ENCODE results near the gene IPMK. TPM values are rescaled to one million over a fixed set of nuclear protein-coding genes. Genes with fewer than 3 reads are reported as not detected.
"Not testable (repeated sequence)": the region's sequence is repeated elsewhere in the genome, so short reads cannot be mapped to it uniquely, and the experiment has no call there.

IPMK gene
- total RNA-seq, 1 donor from 2014 or later: 5.5 TPM

DNA sequence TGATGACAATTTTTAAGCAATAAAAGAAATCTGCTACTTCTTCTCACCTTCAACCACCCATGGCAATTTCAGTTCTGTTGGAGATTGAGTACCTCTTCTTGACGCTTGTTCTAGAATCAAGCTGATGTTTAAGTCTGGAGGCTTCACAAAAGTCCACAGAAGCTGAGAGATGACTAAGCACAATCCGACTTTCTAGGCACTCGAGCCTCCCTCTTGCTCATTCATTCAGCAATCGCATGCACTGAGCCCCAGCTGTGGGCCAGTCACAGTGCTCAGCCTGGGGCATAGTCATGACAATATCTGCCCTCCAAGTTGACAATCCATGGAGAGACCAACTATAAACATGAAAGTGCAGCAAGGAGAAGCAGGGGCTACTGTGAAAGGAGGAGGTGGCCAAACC is 103.2 kb downstream of the IPMK start:
- TF ChIP-seq, protein P1, sequence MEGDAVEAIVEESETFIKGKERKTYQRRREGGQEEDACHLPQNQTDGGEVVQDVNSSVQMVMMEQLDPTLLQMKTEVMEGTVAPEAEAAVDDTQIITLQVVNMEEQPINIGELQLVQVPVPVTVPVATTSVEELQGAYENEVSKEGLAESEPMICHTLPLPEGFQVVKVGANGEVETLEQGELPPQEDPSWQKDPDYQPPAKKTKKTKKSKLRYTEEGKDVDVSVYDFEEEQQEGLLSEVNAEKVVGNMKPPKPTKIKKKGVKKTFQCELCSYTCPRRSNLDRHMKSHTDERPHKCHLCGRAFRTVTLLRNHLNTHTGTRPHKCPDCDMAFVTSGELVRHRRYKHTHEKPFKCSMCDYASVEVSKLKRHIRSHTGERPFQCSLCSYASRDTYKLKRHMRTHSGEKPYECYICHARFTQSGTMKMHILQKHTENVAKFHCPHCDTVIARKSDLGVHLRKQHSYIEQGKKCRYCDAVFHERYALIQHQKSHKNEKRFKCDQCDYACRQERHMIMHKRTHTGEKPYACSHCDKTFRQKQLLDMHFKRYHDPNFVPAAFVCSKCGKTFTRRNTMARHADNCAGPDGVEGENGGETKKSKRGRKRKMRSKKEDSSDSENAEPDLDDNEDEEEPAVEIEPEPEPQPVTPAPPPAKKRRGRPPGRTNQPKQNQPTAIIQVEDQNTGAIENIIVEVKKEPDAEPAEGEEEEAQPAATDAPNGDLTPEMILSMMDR (IDR thresholded peaks at IDR 0.05; ENCODE audit: unreplicated experiment): no peak
- H3K4me1 Mint-ChIP-seq (ENCODE audit: unreplicated experiment): peaks cover 17% of the 10 kb centered on the region
- no peak overlapping the region for H3K27ac Mint-ChIP-seq (ENCODE audit: unreplicated experiment)
- H3K27me3 Mint-ChIP-seq (ENCODE audit: unreplicated experiment): peaks cover 1% of the 10 kb centered on the region
- H3K4me3 Mint-ChIP-seq (ENCODE audit: unreplicated experiment): no peak overlapping the region
- no peaks in the 10 kb centered on the region for H3K9me3 Mint-ChIP-seq (ENCODE audit: unreplicated experiment)
- no peak for DNase-seq (ENCODE audit: low spot score)
- H3K36me3 Mint-ChIP-seq (ENCODE audit: low read depth, unreplicated experiment): no peaks in the 10 kb centered on the region

DNA sequence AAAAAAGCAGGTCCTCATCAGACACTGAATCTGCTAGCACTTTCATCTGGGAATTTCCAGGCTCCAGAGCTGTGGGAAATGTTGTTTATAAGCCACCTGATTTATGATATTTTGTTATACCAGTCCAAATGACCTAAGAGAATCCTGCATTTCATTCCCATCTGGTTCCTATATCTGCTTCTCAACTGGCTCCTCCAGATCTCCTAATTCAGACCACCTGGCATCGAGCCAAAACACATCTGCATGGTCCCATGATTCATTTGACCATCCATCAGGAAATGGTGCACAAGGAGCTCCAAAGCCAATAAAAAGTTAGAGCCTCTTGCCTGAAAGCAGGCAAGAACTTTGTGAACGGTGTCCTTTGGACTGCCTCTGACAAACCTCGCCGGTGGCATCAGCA is 108.9 kb downstream of the IPMK start:
- TF ChIP-seq, protein P1 (IDR thresholded peaks at IDR 0.05; ENCODE audit: unreplicated experiment): no peak
- DNase-seq (ENCODE audit: low spot score): no peak
- no peaks in the 10 kb centered on the region for H3K36me3 Mint-ChIP-seq (ENCODE audit: low read depth, unreplicated experiment)

DNA sequence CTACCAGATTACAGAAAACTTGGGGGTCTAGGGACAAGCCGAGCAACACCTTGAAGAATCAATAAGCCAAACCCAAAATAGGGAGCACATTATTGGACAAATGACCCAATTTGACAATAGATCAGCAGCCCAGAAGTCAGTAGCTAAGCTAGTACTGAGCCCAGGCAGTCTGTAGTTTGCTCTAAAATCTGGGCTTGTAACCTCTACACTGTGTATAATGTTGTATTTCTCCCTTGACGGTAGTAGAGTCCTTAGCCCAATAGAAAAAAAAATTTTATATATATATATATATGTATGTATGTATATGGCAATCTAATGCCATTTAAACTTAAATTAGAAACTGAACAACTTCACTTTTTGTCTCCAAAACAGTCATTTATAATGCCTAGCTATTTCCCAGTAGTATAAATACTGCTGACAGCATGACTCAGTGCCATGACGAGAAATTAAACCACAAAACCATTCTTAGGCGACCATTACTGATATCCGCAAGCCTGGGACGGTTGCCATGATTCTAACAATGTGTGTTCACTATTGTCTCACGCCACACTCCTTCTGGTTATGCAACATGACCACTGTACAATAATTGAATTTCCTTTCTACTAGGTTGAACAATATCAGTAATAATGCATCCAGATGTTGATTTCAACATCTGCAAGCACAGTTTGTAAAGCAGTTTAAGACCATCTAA is 110.5 kb downstream of the IPMK start:
- Mint-ChIP-seq H3K27ac (ENCODE audit: unreplicated experiment) (no peak overlapping the region), H3K9me3 (ENCODE audit: unreplicated experiment) (no peaks in the 10 kb centered on the region), H3K27me3 (ENCODE audit: unreplicated experiment) (no peaks in the 10 kb centered on the region), H3K4me3 (ENCODE audit: unreplicated experiment) (no peak overlapping the region), H3K4me1 (ENCODE audit: unreplicated experiment) (no peaks in the 10 kb centered on the region), H3K36me3 (ENCODE audit: low read depth, unreplicated experiment) (no peaks in the 10 kb centered on the region)
- no peak for DNase-seq (ENCODE audit: low spot score)
- TF ChIP-seq, protein P1 (IDR thresholded peaks at IDR 0.05; ENCODE audit: unreplicated experiment): no peak

More for the DNA sequence above, 108.9 kb downstream of the IPMK start:
- Mint-ChIP-seq H3K27me3 (ENCODE audit: unreplicated experiment) (peaks cover 1% of the 10 kb centered on the region), H3K27ac (ENCODE audit: unreplicated experiment) (no peak overlapping the region), H3K4me1 (ENCODE audit: unreplicated experiment) (no peaks in the 10 kb centered on the region), H3K4me3 (ENCODE audit: unreplicated experiment) (no peak overlapping the region), H3K9me3 (ENCODE audit: unreplicated experiment) (no peaks in the 10 kb centered on the region)

DNA sequence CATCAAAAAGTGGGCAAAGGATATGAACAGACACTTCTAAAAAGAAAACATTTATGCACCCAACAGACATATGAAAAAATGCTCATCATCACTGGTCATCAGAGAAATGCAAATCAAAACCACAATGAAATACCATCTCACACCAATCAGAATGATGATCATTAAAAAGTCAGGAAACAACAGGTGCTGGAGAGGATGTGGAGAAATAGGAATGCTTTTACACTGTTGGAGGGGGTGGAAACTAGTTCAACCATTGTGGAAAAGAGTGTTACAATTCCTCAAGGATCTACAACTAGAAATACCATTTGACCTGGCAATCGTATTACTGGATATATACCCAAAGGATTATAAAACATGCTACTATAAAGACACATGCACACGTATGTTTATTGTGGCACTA is 111.8 kb downstream of the IPMK start:
- not testable (repeated sequence) for H3K4me3 Mint-ChIP-seq (ENCODE audit: unreplicated experiment); H3K36me3 Mint-ChIP-seq (ENCODE audit: low read depth, unreplicated experiment); H3K4me1 Mint-ChIP-seq (ENCODE audit: unreplicated experiment); DNase-seq (ENCODE audit: low spot score); H3K27me3 Mint-ChIP-seq (ENCODE audit: unreplicated experiment); H3K27ac Mint-ChIP-seq (ENCODE audit: unreplicated experiment); H3K9me3 Mint-ChIP-seq (ENCODE audit: unreplicated experiment)

DNA sequence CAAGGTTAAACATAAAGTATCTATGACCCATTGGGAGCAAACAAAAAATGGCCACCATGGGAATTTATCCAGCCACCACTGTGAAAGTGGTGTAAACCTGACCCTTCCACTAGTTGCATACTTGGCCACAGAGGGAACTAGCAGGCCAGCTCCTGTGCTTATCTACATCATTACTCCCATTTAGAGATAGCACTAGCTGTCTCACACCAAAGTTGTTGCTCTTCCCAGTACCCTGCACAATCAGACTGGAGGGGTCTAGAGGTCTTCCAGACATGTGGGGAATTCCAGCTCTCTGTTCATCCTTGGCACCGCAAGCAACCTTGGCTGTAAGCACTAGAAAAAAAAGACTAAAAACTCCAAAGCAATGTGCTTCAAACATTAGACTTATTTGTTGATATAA is 113.9 kb downstream of the IPMK start:
- H3K36me3 Mint-ChIP-seq (ENCODE audit: low read depth, unreplicated experiment): no peaks in the 10 kb centered on the region
- no peak overlapping the region for H3K4me3 Mint-ChIP-seq (ENCODE audit: unreplicated experiment)
- no peak overlapping the region for H3K27ac Mint-ChIP-seq (ENCODE audit: unreplicated experiment)
- TF ChIP-seq, protein P1 (IDR thresholded peaks at IDR 0.05; ENCODE audit: unreplicated experiment): no peak
- no peaks in the 10 kb centered on the region for H3K27me3 Mint-ChIP-seq (ENCODE audit: unreplicated experiment)
- no peaks in the 10 kb centered on the region for H3K4me1 Mint-ChIP-seq (ENCODE audit: unreplicated experiment)
- no peak for DNase-seq (ENCODE audit: low spot score)
- no peaks in the 10 kb centered on the region for H3K9me3 Mint-ChIP-seq (ENCODE audit: unreplicated experiment)

Data from endothelial cell (in vitro differentiated cells).